ENCODE data around the gene RYR2. TPM values are rescaled to one million over a fixed set of nuclear protein-coding genes. Genes with fewer than 3 reads are reported as not detected.

The RYR2 gene
- total RNA-seq, 2 donors from 2014 or later: 59.0 to 75.9 TPM

- H3K36me3 ChIP-seq: no peaks in the 10 kb centered on the region
- H3K27me3 ChIP-seq (replicated peaks; ENCODE audit: insufficient read depth): no peaks in the 10 kb centered on the region
- H3K4me3 ChIP-seq: no peak overlapping the region
- peaks cover 3 to 7% of the 10 kb centered on the region in 2 donors for H3K4me1 ChIP-seq (ENCODE audit: control insufficient read depth in 1 of 2, low read depth in 2 of 2)
- H3K27ac ChIP-seq: no peak overlapping the region
- no peaks in the 10 kb centered on the region for H3K9me3 ChIP-seq
- no peak for DNase-seq (ENCODE audit: low spot score)
- no peak for TF ChIP-seq CTCF (IDR thresholded peaks at IDR 0.05)
- no peak for ATAC-seq (ENCODE audit: insufficient number of reproducible peaks, low FRiP score, low read depth)
These were observed 300.7 kb downstream of the RYR2 start for GRCh38 chr1:237342730-237343129.

GRCh38 chr1:237352747-237353146, 310.8 kb downstream of the RYR2 start:
- Histone ChIP-seq H3K4me3 (no peak overlapping the region), H3K27me3 (replicated peaks; ENCODE audit: insufficient read depth) (no peaks in the 10 kb centered on the region), H3K9me3 (no peaks in the 10 kb centered on the region), H3K4me1 (ENCODE audit: control insufficient read depth in 1 of 2, low read depth in 2 of 2) (no peaks in the 10 kb centered on the region), H3K36me3 (no peaks in the 10 kb centered on the region), H3K27ac (no peak overlapping the region)
- no peak for DNase-seq (ENCODE audit: low spot score)
- no peak for TF ChIP-seq CTCF (IDR thresholded peaks at IDR 0.05)
- ATAC-seq (ENCODE audit: insufficient number of reproducible peaks, low FRiP score, low read depth): no peak

GRCh38 chr1:237353918-237354317, 311.9 kb downstream of the RYR2 start:
- no peaks in the 10 kb centered on the region for H3K4me1 ChIP-seq (ENCODE audit: control insufficient read depth in 1 of 2, low read depth in 2 of 2)
- ATAC-seq (ENCODE audit: insufficient number of reproducible peaks, low FRiP score, low read depth) (no peak), DNase-seq (ENCODE audit: low spot score) (no peak)
- no peak for TF ChIP-seq CTCF (IDR thresholded peaks at IDR 0.05)
- H3K27me3 ChIP-seq (replicated peaks; ENCODE audit: insufficient read depth): no peaks in the 10 kb centered on the region
- H3K9me3 ChIP-seq: no peaks in the 10 kb centered on the region
- H3K27ac ChIP-seq: no peak overlapping the region
- no peak overlapping the region for H3K4me3 ChIP-seq
- no peaks in the 10 kb centered on the region for H3K36me3 ChIP-seq

GRCh38 chr1:237355022-237355421, 313.0 kb downstream of the RYR2 start:
- DNase-seq (ENCODE audit: low spot score): no peak
- Histone ChIP-seq H3K4me1 (ENCODE audit: control insufficient read depth in 1 of 2, low read depth in 2 of 2) (no peaks in the 10 kb centered on the region), H3K36me3 (no peaks in the 10 kb centered on the region), H3K9me3 (no peaks in the 10 kb centered on the region), H3K27me3 (replicated peaks; ENCODE audit: insufficient read depth) (no peaks in the 10 kb centered on the region), H3K27ac (no peak overlapping the region), H3K4me3 (no peak overlapping the region)
- ATAC-seq (ENCODE audit: insufficient number of reproducible peaks, low FRiP score, low read depth): no peak
- no peak for TF ChIP-seq CTCF (IDR thresholded peaks at IDR 0.05)

- no peaks in the 10 kb centered on the region for H3K36me3 ChIP-seq
- no peaks in the 10 kb centered on the region for H3K27me3 ChIP-seq (replicated peaks; ENCODE audit: insufficient read depth)
- no peak overlapping the region for H3K4me3 ChIP-seq
- TF ChIP-seq CTCF (IDR thresholded peaks at IDR 0.05): no peak
- H3K4me1 ChIP-seq (ENCODE audit: control insufficient read depth in 1 of 2, low read depth in 2 of 2): no peaks in the 10 kb centered on the region
- ATAC-seq (ENCODE audit: insufficient number of reproducible peaks, low FRiP score, low read depth): no peak
- no peaks in the 10 kb centered on the region for H3K9me3 ChIP-seq
- no peak overlapping the region for H3K27ac ChIP-seq
- no peak for DNase-seq (ENCODE audit: low spot score)
These were observed 316.6 kb downstream of the RYR2 start for GRCh38 chr1:237358555-237358954.
